Colonic mucosa (tissue), 4 donors: ENCODE measurements around the gene PRRT2. TPM values are rescaled to one million over a fixed set of nuclear protein-coding genes. Genes with fewer than 3 reads are reported as not detected.

Experiments
- DNase-seq: peaks from one replicate; pipeline ENCODE4 v3.0.0-alpha.2; 2020
- H3K27ac ChIP-seq: fragments of 200-600 bp; one replicate; pipeline ENCODE4 v1.8.0; 2021
- H3K27me3 ChIP-seq: fragments of 200-600 bp; one replicate; pipeline ENCODE4 v1.8.0; 2021
- H3K36me3 ChIP-seq: fragments of 200-600 bp; one replicate; pipeline ENCODE4 v1.8.0; 2021
- H3K4me1 ChIP-seq: fragments of 200-600 bp; one replicate; pipeline ENCODE4 v1.8.0; 2021; ENCODE audit warnings: mild to moderate bottlenecking
- H3K4me3 ChIP-seq: fragments of 200-600 bp; one replicate; pipeline ENCODE4 v1.8.0; 2021
- H3K9ac ChIP-seq, 2 donors: one replicate each; pipeline ENCODE4 v1.7.0; 2013; ENCODE audit warnings: control low read depth in 2 of 2, low read depth in 2 of 2, low read length in 2 of 2
- H3K9me3 ChIP-seq: fragments of 200-600 bp; one replicate; pipeline ENCODE4 v1.8.0; 2021
- CTCF ChIP-seq: fragments of 200-600 bp; IDR thresholded peaks from one replicate; pipeline ENCODE4 v1.8.0; 2022; ENCODE audit warnings: antibody characterized with exemption, mild to moderate bottlenecking
- intact Hi-C: fragments of 100-400 bp; cut with DNase I; formaldehyde crosslinking; loops from one replicate; pipeline ENCODE4 v1.14.1; 2022
- total RNA-seq, 2 donors: library from RNA; stranded (reverse); fragmentation: NEBNext Ultra II Directional in 1 of 2; extraction: Animal tissue kit (Norgen Biotek cat#: 25700) in 1 of 2; gene quantifications; one replicate each; pipeline ENCODE4 v1.2.1, GENCODE V29; 2021
- donor health status: healthy.
- donor health status: DM: no; HTN: no; CAD: no.
- donor health status: DM: no; HTN: no; CAD: no.

The PRRT2 gene
- total RNA-seq, 2 donors from 2014 or later: 1.4 to 1.7 TPM

DNA sequence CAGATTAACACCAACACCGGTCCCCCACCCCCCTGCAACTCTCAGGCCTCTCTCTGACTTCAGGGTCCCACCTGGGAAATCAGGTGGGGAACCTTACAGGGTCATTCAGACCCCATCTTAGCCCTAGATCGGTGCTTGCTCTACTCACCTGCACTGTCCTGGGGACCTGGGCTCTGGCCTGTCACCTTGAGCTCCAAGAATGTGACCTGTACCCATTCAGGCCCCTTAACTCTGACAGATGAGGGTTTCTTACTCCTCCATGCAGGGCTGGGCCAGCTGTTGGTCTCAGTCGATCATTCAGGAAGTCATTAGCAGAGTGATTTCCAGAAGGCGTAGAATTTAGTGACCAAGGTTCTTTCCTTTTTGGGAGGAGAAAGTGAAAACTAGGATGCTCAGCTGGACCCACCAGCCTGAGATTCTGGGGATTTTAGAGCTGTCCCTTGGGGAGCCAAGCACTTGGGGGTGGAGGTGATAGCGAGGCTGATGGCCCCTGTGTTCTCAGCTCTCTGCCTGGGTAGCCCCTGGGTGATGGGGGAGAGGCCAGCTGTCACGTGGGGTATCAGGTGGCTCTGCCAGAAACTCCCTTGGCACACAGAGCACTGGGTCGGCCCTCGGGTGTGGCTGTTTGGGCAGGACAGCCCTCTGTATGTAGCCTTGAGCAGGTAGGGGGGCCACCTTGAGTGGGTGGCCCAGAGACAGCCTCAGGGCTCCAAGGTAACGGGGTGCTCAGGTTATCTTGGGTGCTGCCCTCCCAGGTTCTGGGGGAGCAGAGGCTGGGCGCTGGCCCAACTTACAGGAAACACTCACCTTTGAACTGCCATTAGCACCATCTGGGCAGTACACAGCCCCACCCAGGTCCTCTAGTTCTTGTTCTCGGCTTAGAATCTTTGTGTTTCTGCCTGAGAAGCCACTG lies 9.0 kb downstream of the PRRT2 start:
- H3K9ac ChIP-seq: peak overlapping the region; percentile 77 to 100
- no peaks in the 10 kb centered on the region for H3K36me3 ChIP-seq
- no peaks in the 10 kb centered on the region for H3K9me3 ChIP-seq
- peaks cover 49% of the 10 kb centered on the region for H3K4me1 ChIP-seq
- DNase-seq: peak; percentile 94
- H3K4me3 ChIP-seq: peak overlapping the region; percentile 82
- peak overlapping the region; percentile 97 for H3K27ac ChIP-seq
- TF ChIP-seq CTCF: no peak
- intact Hi-C loops: no loop called here
- H3K27me3 ChIP-seq: no peaks in the 10 kb centered on the region

- H3K27ac ChIP-seq: peak overlapping the region; percentile 97
- DNase-seq: no peak
- H3K4me1 ChIP-seq: peaks cover 51% of the 10 kb centered on the region
- H3K27me3 ChIP-seq: no peaks in the 10 kb centered on the region
- intact Hi-C loops: no loop called here
- peak overlapping the region; percentile 77 to 100 for H3K9ac ChIP-seq
- peak overlapping the region; percentile 82 for H3K4me3 ChIP-seq
- TF ChIP-seq CTCF: no peak
- H3K9me3 ChIP-seq: no peaks in the 10 kb centered on the region
- H3K36me3 ChIP-seq: no peaks in the 10 kb centered on the region
Observed at GRCh38 chr16:29821643-29822115, 9.7 kb downstream of the PRRT2 start.

DNA sequence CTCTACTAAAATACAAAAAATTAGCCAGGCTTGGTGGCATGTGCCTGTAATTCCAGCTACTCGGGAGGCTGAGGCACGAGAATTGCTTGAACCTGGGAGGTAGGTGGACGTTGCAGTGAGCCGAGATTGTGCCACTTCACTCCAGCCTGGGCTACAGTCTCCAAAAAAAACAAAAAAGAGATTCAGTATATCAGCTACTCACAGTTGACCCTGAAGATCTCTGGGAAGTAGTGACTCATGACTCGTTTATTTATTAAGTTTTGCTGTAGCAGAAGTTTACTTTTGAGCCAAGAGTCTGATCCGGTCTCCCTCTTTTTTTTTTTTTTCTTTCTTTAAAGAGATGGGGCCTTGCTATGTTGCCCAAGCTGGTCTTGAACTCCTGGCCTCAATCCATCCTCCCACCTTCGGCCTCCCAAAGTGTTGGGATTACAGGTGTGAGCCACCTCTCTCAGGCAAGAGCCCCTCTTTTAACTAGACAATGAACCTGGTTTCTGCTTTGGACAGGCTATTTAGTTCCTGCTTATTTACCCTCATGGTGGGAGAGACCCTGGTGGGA lies 12.7 kb downstream of the PRRT2 start:
- no peaks in the 10 kb centered on the region for H3K9me3 ChIP-seq
- peaks cover 45% of the 10 kb centered on the region for H3K4me1 ChIP-seq
- H3K27me3 ChIP-seq: no peaks in the 10 kb centered on the region
- H3K9ac ChIP-seq: peak overlapping the region; percentile 8 to 89
- no peak for TF ChIP-seq CTCF
- H3K4me3 ChIP-seq: peak overlapping the region; percentile 10
- intact Hi-C loops: no loop called here
- H3K36me3 ChIP-seq: no peaks in the 10 kb centered on the region
- DNase-seq: no peak
- H3K27ac ChIP-seq: peak overlapping the region; percentile 97

DNA sequence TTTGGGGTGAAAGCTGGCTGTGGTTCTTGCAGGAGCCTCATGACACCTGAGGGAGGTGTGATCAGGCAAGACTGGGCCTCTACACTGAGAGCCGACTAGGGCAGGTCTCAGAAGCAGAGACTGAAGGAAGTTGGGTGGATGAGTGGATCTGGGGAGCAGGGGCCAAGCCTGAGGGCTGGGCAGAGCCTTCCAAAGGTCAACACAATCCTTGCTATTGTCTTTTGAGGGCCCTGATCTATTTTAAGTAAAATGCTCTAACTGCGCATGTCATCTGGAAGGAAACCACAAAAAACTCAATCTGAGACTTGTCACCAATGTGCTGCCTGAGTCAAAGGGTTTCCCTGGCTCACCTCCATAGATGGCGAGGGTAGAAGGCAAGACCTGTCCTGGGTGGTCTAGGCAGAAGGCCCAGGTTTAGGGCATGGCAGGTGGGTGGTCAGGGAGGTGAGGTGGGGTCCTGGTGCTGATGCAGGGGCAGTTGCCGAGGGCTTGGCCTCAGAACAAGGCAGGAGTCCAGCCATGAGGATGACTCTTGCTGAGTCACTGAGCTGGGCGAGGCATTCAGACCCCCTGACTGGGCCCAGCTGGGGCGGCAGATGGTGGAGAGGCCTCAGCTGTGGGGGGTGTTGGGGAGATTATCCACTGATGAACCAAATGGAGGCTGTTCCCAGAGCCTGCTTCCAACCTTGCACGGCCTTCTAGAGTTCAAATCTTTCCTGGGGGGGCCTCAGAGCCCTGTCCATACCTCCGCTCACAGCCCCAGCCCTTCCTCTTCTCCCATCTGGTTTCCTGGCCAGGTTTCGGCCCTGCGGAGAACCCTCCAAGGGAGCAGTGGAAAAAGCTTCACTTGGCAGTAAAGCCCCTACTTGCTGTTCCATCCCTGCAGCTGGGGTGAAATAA lies 13.4 kb downstream of the PRRT2 start:
- peak overlapping the region; percentile 10 for H3K4me3 ChIP-seq
- peak; percentile 70 for DNase-seq
- peak overlapping the region; percentile 97 for H3K27ac ChIP-seq
- intact Hi-C loops: no loop called here
- H3K36me3 ChIP-seq: peaks cover 2% of the 10 kb centered on the region
- H3K9ac ChIP-seq: peak overlapping the region in 1 of 2 donors; percentile 89
- no peaks in the 10 kb centered on the region for H3K27me3 ChIP-seq
- no peak for TF ChIP-seq CTCF
- H3K4me1 ChIP-seq: peaks cover 45% of the 10 kb centered on the region
- H3K9me3 ChIP-seq: no peaks in the 10 kb centered on the region

DNA sequence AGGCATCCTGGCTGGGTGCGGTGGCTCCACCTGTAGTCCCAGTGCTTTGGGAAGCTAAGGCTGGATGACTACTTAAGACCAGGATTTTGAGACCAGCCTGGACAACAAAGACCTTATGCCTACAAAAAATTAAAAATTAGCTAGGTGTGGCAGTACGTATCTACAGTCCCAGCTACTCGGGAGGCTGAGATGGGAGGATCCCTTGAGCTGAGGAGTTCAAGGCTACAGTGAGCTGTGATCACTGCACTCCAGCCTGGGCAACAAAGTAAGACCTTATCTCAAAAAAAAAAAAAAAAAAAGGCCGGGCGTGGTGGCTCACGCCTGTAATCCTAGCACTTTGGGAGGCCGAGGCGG lies 14.3 kb downstream of the PRRT2 start:
- peak overlapping the region; percentile 97 for H3K27ac ChIP-seq
- H3K4me3 ChIP-seq: no peak overlapping the region
- no peaks in the 10 kb centered on the region for H3K27me3 ChIP-seq
- intact Hi-C loops: no loop called here
- DNase-seq: no peak
- no peak overlapping the region for H3K9ac ChIP-seq
- H3K9me3 ChIP-seq: no peaks in the 10 kb centered on the region
- TF ChIP-seq CTCF: no peak
- peaks cover 45% of the 10 kb centered on the region for H3K4me1 ChIP-seq
- H3K36me3 ChIP-seq: peaks cover 10% of the 10 kb centered on the region
